H1 (cell line): ENCODE measurements around the gene HKDC1.

Experiments used
- EP300 ChIP-seq, 2 experiments: IDR thresholded peaks; 1 replicate in 1 of 2; 2 replicates in 1 of 2; pipeline ENCODE4 v1.6.1; 2011 to 2012; ENCODE audit warnings: low read depth in 2 of 2, low read length in 2 of 2, mild to moderate bottlenecking in 2 of 2, borderline replicate concordance in 1 of 2, inconsistent platforms in 1 of 2, moderate library complexity in 1 of 2
- EZH2 ChIP-seq: fragments of 200-600 bp; sonication (generic); IDR thresholded peaks from 2 replicates; pipeline ENCODE4 v1.7.1; 2012; ENCODE audit warnings: low read depth, mild to moderate bottlenecking, moderate library complexity, low read length, inconsistent platforms; ENCODE audit not compliant: severe bottlenecking
- HDAC2 ChIP-seq, 2 experiments: fragments of 300-600 bp in 1 of 2; sonication (generic) in 1 of 2; IDR thresholded peaks; 2 replicates each; pipeline ENCODE4 v1.6.1; 2011 to 2012; ENCODE audit warnings: low read depth in 2 of 2, low read length in 2 of 2, mild to moderate bottlenecking in 2 of 2, moderate library complexity in 2 of 2, borderline replicate concordance in 1 of 2, inconsistent platforms in 1 of 2
- MAFK ChIP-seq: IDR thresholded peaks from 2 replicates; pipeline ENCODE4 v1.6.1; 2012; ENCODE audit warnings: low read depth, mild to moderate bottlenecking, improper control_type of control experiment, low read length
- POLR2A ChIP-seq, 2 experiments: IDR thresholded peaks; 1 replicate in 1 of 2; 2 replicates in 1 of 2; pipeline ENCODE4 v1.6.1; 2011; ENCODE audit warnings: low read depth in 2 of 2, low read length in 2 of 2, mild to moderate bottlenecking in 2 of 2; ENCODE audit errors: control extremely low read depth in 1 of 2
- POLR2AphosphoS5 ChIP-seq: IDR thresholded peaks from 2 replicates; pipeline ENCODE4 v1.6.1; 2011; ENCODE audit warnings: low read depth, low read length
- RAD21 ChIP-seq, 2 experiments: IDR thresholded peaks in 1 of 2; conservative IDR thresholded peaks in 1 of 2; 2 replicates each; pipeline ENCODE4 v1.6.1; 2011; ENCODE audit warnings: low read depth in 2 of 2, low read length in 2 of 2, improper control_type of control experiment in 1 of 2, inconsistent platforms in 1 of 2, mild to moderate bottlenecking in 1 of 2, moderate library complexity in 1 of 2
- TBP ChIP-seq: IDR thresholded peaks from 2 replicates; pipeline ENCODE4 v1.6.1; 2011; ENCODE audit warnings: low read depth, low read length, improper control_type of control experiment
- TCF12 ChIP-seq: IDR thresholded peaks from 2 replicates; pipeline ENCODE4 v1.6.1; 2011; ENCODE audit warnings: low read depth, mild to moderate bottlenecking, low read length
- TEAD4 ChIP-seq: IDR thresholded peaks from 2 replicates; pipeline ENCODE4 v1.6.1; 2012; ENCODE audit warnings: low read depth, low read length, inconsistent platforms, mixed read lengths
- YY1 ChIP-seq: IDR thresholded peaks from 2 replicates; pipeline ENCODE4 v1.6.1; 2011; ENCODE audit warnings: low read depth, mild to moderate bottlenecking, low read length
- ZNF274 ChIP-seq: IDR thresholded peaks from 2 replicates; pipeline ENCODE4 v1.7.0; 2012; ENCODE audit warnings: low read length, borderline replicate concordance; ENCODE audit errors: extremely low read depth
- TF ChIP-seq, protein P1 (sequence below), 3 experiments: IDR thresholded peaks; 1 replicate in 2 of 3; 2 replicates in 1 of 3; pipeline versions ENCODE4 v1.5.1 to v1.6.1; 2011; ENCODE audit warnings: low read length in 3 of 3, mild to moderate bottlenecking in 3 of 3, inconsistent platforms in 2 of 3, low read depth in 1 of 3, moderate library complexity in 1 of 3; ENCODE audit not compliant: insufficient read depth in 1 of 3; ENCODE audit errors: control extremely low read depth in 1 of 3
- TF ChIP-seq, protein P2 (sequence below): IDR thresholded peaks from 2 replicates; pipeline ENCODE4 v1.6.1; 2012; ENCODE audit warnings: inconsistent platforms

DNA sequence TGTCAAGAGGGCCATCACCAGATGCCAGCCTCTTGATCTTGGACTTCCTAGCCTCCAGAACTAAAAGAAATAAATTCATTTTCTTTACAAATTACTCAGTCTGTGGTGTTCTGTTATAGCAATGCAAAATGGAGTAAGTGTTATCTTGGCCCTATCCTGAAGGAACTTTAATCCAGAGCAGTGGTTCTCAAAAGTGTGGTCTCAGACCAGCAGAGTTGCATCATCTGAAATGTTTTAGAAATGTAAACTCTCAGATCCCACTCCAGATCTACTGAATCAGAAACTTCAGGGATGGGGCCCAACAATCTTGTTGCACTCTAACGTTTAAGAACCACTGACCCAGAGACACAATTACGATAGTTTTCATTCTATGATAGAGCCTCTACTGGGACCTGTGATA is 43.3 kb upstream of the HKDC1 start:
- TF ChIP-seq RAD21 (IDR thresholded peaks at IDR 0.05 in 1 of 2, conservative IDR thresholded peaks at IDR 0.05 in 1 of 2; ENCODE audit: low read depth in 2 of 2, low read length in 2 of 2): no peak
- TF ChIP-seq, protein P1, sequence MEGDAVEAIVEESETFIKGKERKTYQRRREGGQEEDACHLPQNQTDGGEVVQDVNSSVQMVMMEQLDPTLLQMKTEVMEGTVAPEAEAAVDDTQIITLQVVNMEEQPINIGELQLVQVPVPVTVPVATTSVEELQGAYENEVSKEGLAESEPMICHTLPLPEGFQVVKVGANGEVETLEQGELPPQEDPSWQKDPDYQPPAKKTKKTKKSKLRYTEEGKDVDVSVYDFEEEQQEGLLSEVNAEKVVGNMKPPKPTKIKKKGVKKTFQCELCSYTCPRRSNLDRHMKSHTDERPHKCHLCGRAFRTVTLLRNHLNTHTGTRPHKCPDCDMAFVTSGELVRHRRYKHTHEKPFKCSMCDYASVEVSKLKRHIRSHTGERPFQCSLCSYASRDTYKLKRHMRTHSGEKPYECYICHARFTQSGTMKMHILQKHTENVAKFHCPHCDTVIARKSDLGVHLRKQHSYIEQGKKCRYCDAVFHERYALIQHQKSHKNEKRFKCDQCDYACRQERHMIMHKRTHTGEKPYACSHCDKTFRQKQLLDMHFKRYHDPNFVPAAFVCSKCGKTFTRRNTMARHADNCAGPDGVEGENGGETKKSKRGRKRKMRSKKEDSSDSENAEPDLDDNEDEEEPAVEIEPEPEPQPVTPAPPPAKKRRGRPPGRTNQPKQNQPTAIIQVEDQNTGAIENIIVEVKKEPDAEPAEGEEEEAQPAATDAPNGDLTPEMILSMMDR (IDR thresholded peaks at IDR 0.05; ENCODE audit: control extremely low read depth in 1 of 3, insufficient read depth in 1 of 3, low read depth in 1 of 3, low read length in 3 of 3): no peak
- no peak for TF ChIP-seq TBP
- no peak for TF ChIP-seq EZH2
- no peak for TF ChIP-seq POLR2AphosphoS5
- TF ChIP-seq YY1: no peak
- no peak for TF ChIP-seq TCF12
- no peak for TF ChIP-seq EP300 (IDR thresholded peaks at IDR 0.05; ENCODE audit: borderline replicate concordance in 1 of 2, low read depth in 2 of 2, low read length in 2 of 2)
- no peak for TF ChIP-seq ZNF274
- TF ChIP-seq TEAD4: no peak
- TF ChIP-seq POLR2A (IDR thresholded peaks at IDR 0.05; ENCODE audit: control extremely low read depth in 1 of 2, low read depth in 2 of 2, low read length in 2 of 2): no peak
- TF ChIP-seq MAFK: no peak
- TF ChIP-seq, protein P2, sequence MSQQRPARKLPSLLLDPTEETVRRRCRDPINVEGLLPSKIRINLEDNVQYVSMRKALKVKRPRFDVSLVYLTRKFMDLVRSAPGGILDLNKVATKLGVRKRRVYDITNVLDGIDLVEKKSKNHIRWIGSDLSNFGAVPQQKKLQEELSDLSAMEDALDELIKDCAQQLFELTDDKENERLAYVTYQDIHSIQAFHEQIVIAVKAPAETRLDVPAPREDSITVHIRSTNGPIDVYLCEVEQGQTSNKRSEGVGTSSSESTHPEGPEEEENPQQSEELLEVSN: no peak
- TF ChIP-seq HDAC2 (IDR thresholded peaks at IDR 0.05; ENCODE audit: borderline replicate concordance in 1 of 2, low read depth in 2 of 2, low read length in 2 of 2): no peak
